H1 (cell line): ENCODE measurements around the gene MGAT2.

Experiments used
- CBX8 ChIP-seq: fragments of 300-800, 300-1000 bp; sonication (generic); IDR thresholded peaks from 2 replicates; pipeline ENCODE4 v1.7.1; 2016; ENCODE audit warnings: low read depth, low read length, borderline replicate concordance
- EP300 ChIP-seq, 2 experiments: IDR thresholded peaks; 1 replicate in 1 of 2; 2 replicates in 1 of 2; pipeline ENCODE4 v1.6.1; 2011 to 2012; ENCODE audit warnings: low read depth in 2 of 2, low read length in 2 of 2, mild to moderate bottlenecking in 2 of 2, borderline replicate concordance in 1 of 2, inconsistent platforms in 1 of 2, moderate library complexity in 1 of 2
- GABPA ChIP-seq: IDR thresholded peaks from 2 replicates; pipeline ENCODE4 v1.6.1; 2011; ENCODE audit warnings: mild to moderate bottlenecking, low read length, moderate library complexity, borderline replicate concordance; ENCODE audit not compliant: insufficient read depth
- HDAC6 ChIP-seq: IDR thresholded peaks from one replicate; pipeline ENCODE4 v1.7.1; 2012; ENCODE audit warnings: low read depth, mild to moderate bottlenecking, inconsistent platforms, low read length, moderate library complexity
- JUN ChIP-seq: IDR thresholded peaks from 2 replicates; pipeline ENCODE4 v1.6.1; 2011; ENCODE audit warnings: low read depth, mild to moderate bottlenecking, improper control_type of control experiment, low read length
- POLR2A ChIP-seq, 2 experiments: IDR thresholded peaks; 1 replicate in 1 of 2; 2 replicates in 1 of 2; pipeline ENCODE4 v1.6.1; 2011; ENCODE audit warnings: low read depth in 2 of 2, low read length in 2 of 2, mild to moderate bottlenecking in 2 of 2; ENCODE audit errors: control extremely low read depth in 1 of 2
- POLR2AphosphoS5 ChIP-seq: IDR thresholded peaks from 2 replicates; pipeline ENCODE4 v1.6.1; 2011; ENCODE audit warnings: low read depth, low read length
- SAP30 ChIP-seq: fragments of 300-600 bp; sonication (generic); IDR thresholded peaks from 2 replicates; pipeline ENCODE4 v1.7.1; 2012; ENCODE audit warnings: low read length, moderate library complexity, mild to moderate bottlenecking, inconsistent platforms; ENCODE audit not compliant: insufficient read depth, insufficient replicate concordance
- TEAD4 ChIP-seq: IDR thresholded peaks from 2 replicates; pipeline ENCODE4 v1.6.1; 2012; ENCODE audit warnings: low read depth, low read length, inconsistent platforms, mixed read lengths
- YY1 ChIP-seq: IDR thresholded peaks from 2 replicates; pipeline ENCODE4 v1.6.1; 2011; ENCODE audit warnings: low read depth, mild to moderate bottlenecking, low read length
- TF ChIP-seq, protein P1 (sequence below): IDR thresholded peaks from 2 replicates; pipeline ENCODE4 v1.6.1; 2012; ENCODE audit warnings: inconsistent platforms
- TF ChIP-seq, protein P2 (sequence below), 3 experiments: IDR thresholded peaks; 1 replicate in 2 of 3; 2 replicates in 1 of 3; pipeline versions ENCODE4 v1.5.1 to v1.6.1; 2011; ENCODE audit warnings: low read length in 3 of 3, mild to moderate bottlenecking in 3 of 3, inconsistent platforms in 2 of 3, low read depth in 1 of 3, moderate library complexity in 1 of 3; ENCODE audit not compliant: insufficient read depth in 1 of 3; ENCODE audit errors: control extremely low read depth in 1 of 3

DNA sequence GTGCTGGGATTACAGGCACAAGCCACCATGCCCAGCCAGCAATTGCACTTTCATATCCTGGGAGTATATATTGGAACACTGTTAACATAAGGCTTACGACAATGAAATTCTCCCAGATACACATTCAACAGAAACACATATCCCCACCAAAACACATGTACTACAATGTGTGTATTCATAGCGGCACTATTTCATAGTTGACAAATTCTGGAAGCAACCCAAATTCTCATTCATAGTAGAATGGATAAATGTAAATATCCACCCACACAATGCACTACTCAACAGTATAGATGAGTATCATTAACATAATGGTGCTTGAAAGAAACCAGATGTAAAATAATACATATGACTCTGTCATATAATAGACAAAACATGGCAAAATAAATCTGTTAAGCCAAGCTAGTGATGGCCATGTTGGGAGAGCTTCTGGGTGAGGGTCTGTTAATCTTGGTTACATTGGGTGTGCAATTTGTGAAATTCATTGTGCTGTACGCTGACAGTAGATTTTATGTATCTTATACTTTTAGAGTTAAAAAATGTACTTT, 17.0 kb downstream of the MGAT2 start:
- no peak for TF ChIP-seq POLR2A (IDR thresholded peaks at IDR 0.05; ENCODE audit: control extremely low read depth in 1 of 2, low read depth in 2 of 2, low read length in 2 of 2)
- TF ChIP-seq CBX8: no peak
- no peak for TF ChIP-seq GABPA
- TF ChIP-seq, protein P1, sequence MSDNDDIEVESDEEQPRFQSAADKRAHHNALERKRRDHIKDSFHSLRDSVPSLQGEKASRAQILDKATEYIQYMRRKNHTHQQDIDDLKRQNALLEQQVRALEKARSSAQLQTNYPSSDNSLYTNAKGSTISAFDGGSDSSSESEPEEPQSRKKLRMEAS: no peak
- TF ChIP-seq POLR2AphosphoS5: no peak
- TF ChIP-seq SAP30: no peak
- TF ChIP-seq TEAD4: no peak
- TF ChIP-seq YY1: no peak
- TF ChIP-seq, protein P2, sequence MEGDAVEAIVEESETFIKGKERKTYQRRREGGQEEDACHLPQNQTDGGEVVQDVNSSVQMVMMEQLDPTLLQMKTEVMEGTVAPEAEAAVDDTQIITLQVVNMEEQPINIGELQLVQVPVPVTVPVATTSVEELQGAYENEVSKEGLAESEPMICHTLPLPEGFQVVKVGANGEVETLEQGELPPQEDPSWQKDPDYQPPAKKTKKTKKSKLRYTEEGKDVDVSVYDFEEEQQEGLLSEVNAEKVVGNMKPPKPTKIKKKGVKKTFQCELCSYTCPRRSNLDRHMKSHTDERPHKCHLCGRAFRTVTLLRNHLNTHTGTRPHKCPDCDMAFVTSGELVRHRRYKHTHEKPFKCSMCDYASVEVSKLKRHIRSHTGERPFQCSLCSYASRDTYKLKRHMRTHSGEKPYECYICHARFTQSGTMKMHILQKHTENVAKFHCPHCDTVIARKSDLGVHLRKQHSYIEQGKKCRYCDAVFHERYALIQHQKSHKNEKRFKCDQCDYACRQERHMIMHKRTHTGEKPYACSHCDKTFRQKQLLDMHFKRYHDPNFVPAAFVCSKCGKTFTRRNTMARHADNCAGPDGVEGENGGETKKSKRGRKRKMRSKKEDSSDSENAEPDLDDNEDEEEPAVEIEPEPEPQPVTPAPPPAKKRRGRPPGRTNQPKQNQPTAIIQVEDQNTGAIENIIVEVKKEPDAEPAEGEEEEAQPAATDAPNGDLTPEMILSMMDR (IDR thresholded peaks at IDR 0.05; ENCODE audit: control extremely low read depth in 1 of 3, insufficient read depth in 1 of 3, low read depth in 1 of 3, low read length in 3 of 3): no peak
- no peak for TF ChIP-seq EP300 (IDR thresholded peaks at IDR 0.05; ENCODE audit: borderline replicate concordance in 1 of 2, low read depth in 2 of 2, low read length in 2 of 2)
- TF ChIP-seq HDAC6: no peak
- no peak for TF ChIP-seq JUN
